Measurements from ENCODE around the gene HDAC1.
A peak's percentile ranks its signal among the peaks of the same experiment; 100 is the strongest.

HDAC1 gene

GRCh38 chr1:32334864-32335534 is 43.1 kb downstream of the HDAC1 start:
- H3K27ac ChIP-seq (ENCODE audit: low read depth, low read length) = peak overlapping the region; percentile 66
- peak; percentile 97 for TF ChIP-seq CTCF (IDR thresholded peaks at IDR 0.05; ENCODE audit: low read depth, low read length, poor library complexity, severe bottlenecking)
- TF ChIP-seq EZH2phosphoT487 (IDR thresholded peaks at IDR 0.05; ENCODE audit: borderline replicate concordance, low read length) = no peak
- H4K20me1 ChIP-seq (ENCODE audit: control insufficient read depth, insufficient read depth, low read depth, low read length) = peaks cover 15% of the 10 kb centered on the region
- H3K36me3 ChIP-seq (ENCODE audit: control insufficient read depth, low read length) = peaks cover 51% of the 10 kb centered on the region
- no peaks in the 10 kb centered on the region for H3K9me2 ChIP-seq (replicated peaks; ENCODE audit: control insufficient read depth, low read length)
- peak overlapping the region; percentile 85 for H3K4me2 ChIP-seq (ENCODE audit: low read length)
- H3K4me1 ChIP-seq (ENCODE audit: control insufficient read depth, low read length) = peaks cover 63% of the 10 kb centered on the region
- no peaks in the 10 kb centered on the region for H3K9me3 ChIP-seq (ENCODE audit: control insufficient read depth, insufficient read depth, low read length)
- H3F3A ChIP-seq (ENCODE audit: control insufficient read depth, insufficient read depth) = peaks cover 42% of the 10 kb centered on the region
- peak overlapping the region; percentile 82 for H3K4me3 ChIP-seq (ENCODE audit: low read length)
- peaks cover 37% of the 10 kb centered on the region for H3K79me2 ChIP-seq (ENCODE audit: control insufficient read depth, low read length)
- no peaks in the 10 kb centered on the region for H3K27me3 ChIP-seq (ENCODE audit: control insufficient read depth, low read length)

- Histone ChIP-seq H3K36me3 (ENCODE audit: control insufficient read depth, low read length) (peaks cover 46% of the 10 kb centered on the region), H3K27me3 (ENCODE audit: control insufficient read depth, low read length) (no peaks in the 10 kb centered on the region), H3K4me2 (ENCODE audit: low read length) (peak overlapping the region; percentile 85), H3K9me3 (ENCODE audit: control insufficient read depth, insufficient read depth, low read length) (no peaks in the 10 kb centered on the region), H4K20me1 (ENCODE audit: control insufficient read depth, insufficient read depth, low read depth, low read length) (peaks cover 15% of the 10 kb centered on the region), H3K4me3 (ENCODE audit: low read length) (peak overlapping the region; percentile 82), H3K4me1 (ENCODE audit: control insufficient read depth, low read length) (peaks cover 64% of the 10 kb centered on the region), H3K9me2 (replicated peaks; ENCODE audit: control insufficient read depth, low read length) (no peaks in the 10 kb centered on the region), H3F3A (ENCODE audit: control insufficient read depth, insufficient read depth) (peaks cover 42% of the 10 kb centered on the region), H3K79me2 (ENCODE audit: control insufficient read depth, low read length) (peaks cover 37% of the 10 kb centered on the region), H3K27ac (ENCODE audit: low read depth, low read length) (peak overlapping the region; percentile 66)
- TF ChIP-seq CTCF (IDR thresholded peaks at IDR 0.05; ENCODE audit: low read depth, low read length, poor library complexity, severe bottlenecking) (no peak), EZH2phosphoT487 (IDR thresholded peaks at IDR 0.05; ENCODE audit: borderline replicate concordance, low read length) (no peak)
Observed at GRCh38 chr1:32335535-32335789, 43.6 kb downstream of the HDAC1 start.

GRCh38 chr1:32335790-32336590 is 44.1 kb downstream of the HDAC1 start, which contains the start of gene MARCKSL1:
Gene MARCKSL1 (minus strand): TSS chr1:32336233. CDS start chr1:32336033, 200 bp downstream.
- peaks cover 37% of the 10 kb centered on the region for H3K79me2 ChIP-seq (ENCODE audit: control insufficient read depth, low read length)
- H3K36me3 ChIP-seq (ENCODE audit: control insufficient read depth, low read length) = peaks cover 41% of the 10 kb centered on the region
- H3K4me3 ChIP-seq (ENCODE audit: low read length) = peak within 1 kb of the TSS; percentile 82
- H3K4me1 ChIP-seq (ENCODE audit: control insufficient read depth, low read length) = peaks cover 64% of the 10 kb centered on the region
- H3K27ac ChIP-seq (ENCODE audit: low read depth, low read length) = peak within 1 kb of the TSS; percentile 66
- H4K20me1 ChIP-seq (ENCODE audit: control insufficient read depth, insufficient read depth, low read depth, low read length) = peaks cover 15% of the 10 kb centered on the region
- no peak for TF ChIP-seq CTCF (IDR thresholded peaks at IDR 0.05; ENCODE audit: low read depth, low read length, poor library complexity, severe bottlenecking)
- no peak for TF ChIP-seq EZH2phosphoT487 (IDR thresholded peaks at IDR 0.05; ENCODE audit: borderline replicate concordance, low read length)
- no peaks in the 10 kb centered on the region for H3K9me3 ChIP-seq (ENCODE audit: control insufficient read depth, insufficient read depth, low read length)
- H3K27me3 ChIP-seq (ENCODE audit: control insufficient read depth, low read length) = no peaks in the 10 kb centered on the region
- peaks cover 42% of the 10 kb centered on the region for H3F3A ChIP-seq (ENCODE audit: control insufficient read depth, insufficient read depth)
- peak within 1 kb of the TSS; percentile 85 for H3K4me2 ChIP-seq (ENCODE audit: low read length)
- H3K9me2 ChIP-seq (replicated peaks; ENCODE audit: control insufficient read depth, low read length) = no peaks in the 10 kb centered on the region
